Islet precursor cell (in vitro differentiated cells): ENCODE measurements around the gene NUDT17.

ENCODE experiments used
- DNase-seq: peaks from one replicate; pipeline ENCODE4 v3.0.0-alpha.2; 2018

The NUDT17 gene

GRCh38 chr1:145849356-145850160, 4.1 kb downstream of the NUDT17 start:
- DNase-seq: peak; percentile 72

GRCh38 chr1:145855426-145855948, 10.1 kb downstream of the NUDT17 start:
- no peak for DNase-seq

GRCh38 chr1:145857170-145857569, 11.7 kb downstream of the NUDT17 start:
- no peak for DNase-seq

GRCh38 chr1:145858238-145858900, 12.9 kb downstream of the NUDT17 start:
- DNase-seq: peak; percentile 88

DNA sequence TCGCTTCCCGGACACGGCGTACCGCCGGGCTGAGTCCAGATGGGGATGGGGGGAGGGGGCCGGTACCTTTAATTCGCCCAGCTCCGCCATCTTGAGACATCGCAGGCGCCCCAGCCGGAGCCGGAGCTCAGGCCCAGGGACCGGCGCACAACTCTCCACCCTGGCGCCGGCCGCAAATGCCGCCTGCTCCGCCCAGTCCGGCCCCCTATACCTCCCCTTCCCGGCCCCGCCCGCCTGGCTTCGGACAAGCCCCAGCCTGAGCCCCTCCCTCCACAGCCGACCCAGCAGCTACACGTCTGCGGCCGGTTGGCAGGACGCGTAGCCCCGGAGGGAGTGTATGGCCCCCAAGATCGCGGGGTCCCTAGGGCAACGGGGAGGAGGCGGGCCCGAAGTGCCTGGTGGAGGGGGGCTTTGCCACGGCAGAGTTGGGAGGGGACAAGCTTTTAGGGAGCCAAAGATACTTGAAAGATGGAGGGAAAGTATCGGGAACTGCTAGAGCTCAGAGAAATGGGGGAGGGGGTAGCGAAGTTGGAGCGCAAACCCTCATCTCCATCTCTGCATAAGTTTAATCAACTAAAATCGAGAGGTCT, 13.6 kb downstream of the NUDT17 start, which contains the start of gene PIAS3:
TSS of gene PIAS3 (minus strand) at position 181 of the 590 bp plus-strand sequence. CDS start at position 90, 91 bp downstream.
- peak; percentile 98 for DNase-seq

- DNase-seq: peak; percentile 95
Observed at GRCh38 chr1:145859491-145860023, 14.1 kb downstream of the NUDT17 start.

GRCh38 chr1:145863282-145864018, 18.0 kb downstream of the NUDT17 start:
- no peak for DNase-seq

DNA sequence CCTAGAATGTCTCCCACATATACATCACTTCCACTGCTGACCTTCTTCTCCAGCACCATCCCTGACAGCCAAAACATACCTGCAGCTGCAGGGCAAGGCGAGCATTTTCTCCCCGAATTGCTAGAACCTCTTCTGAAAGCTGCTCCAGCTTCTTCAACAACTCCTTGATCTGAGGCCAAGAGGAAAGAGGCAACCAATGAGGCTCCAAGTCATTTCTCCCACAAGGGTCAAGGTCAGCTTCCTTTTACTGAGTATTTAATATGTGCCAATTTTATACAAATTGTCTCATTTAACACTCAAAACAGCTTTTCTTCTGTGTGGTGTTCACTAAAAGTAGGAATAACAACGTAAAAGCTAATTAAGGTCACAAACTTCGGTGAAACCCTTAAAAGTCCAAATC, 22.8 kb downstream of the NUDT17 start:
- DNase-seq: no peak

- DNase-seq: peak; percentile 64
Observed at GRCh38 chr1:145871994-145872924, 26.8 kb downstream of the NUDT17 start.

- no peak for DNase-seq
Observed at GRCh38 chr1:145874646-145875045, 29.2 kb downstream of the NUDT17 start.

DNA sequence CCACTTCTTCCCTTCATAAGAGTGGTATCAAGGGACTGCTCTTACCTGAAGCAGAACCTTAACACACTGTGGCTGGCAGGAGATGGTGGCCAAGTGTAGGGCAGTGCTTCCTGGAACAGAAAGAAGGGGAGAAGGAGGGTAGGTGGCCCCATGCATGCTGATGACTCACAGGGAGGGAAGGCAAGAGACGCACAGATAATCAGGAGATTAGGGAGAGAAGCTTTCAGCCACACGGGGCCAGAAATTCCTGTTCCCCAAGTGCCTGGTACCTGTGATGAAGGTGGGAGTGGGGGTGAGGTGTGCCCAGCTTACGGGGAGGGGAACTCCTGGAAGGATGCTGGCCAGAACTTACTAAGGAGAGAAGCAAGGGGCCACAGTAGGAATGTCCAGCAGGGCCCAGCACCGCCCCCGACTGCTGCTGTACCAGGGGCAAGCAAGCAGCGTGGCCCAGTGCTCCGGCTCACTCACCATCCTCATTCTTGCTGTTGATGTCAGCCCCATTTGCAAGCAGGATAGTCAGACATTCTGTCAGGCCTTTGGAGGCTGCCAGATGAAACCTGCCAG, 32.6 kb downstream of the NUDT17 start:
- DNase-seq: no peak

- no peak for DNase-seq
Observed at GRCh38 chr1:145878724-145879123, 33.3 kb downstream of the NUDT17 start.

- no peak for DNase-seq
Observed at GRCh38 chr1:145879775-145880174, 34.3 kb downstream of the NUDT17 start.

GRCh38 chr1:145884675-145885074, 39.2 kb downstream of the NUDT17 start:
- no peak for DNase-seq

- peak; percentile 94 for DNase-seq
Observed at GRCh38 chr1:145885738-145886287, 40.4 kb downstream of the NUDT17 start, which contains the start of gene ANKRD35. ANKRD35 (minus strand) TSS chr1:145885866; CDS start chr1:145885758, 108 bp downstream.

GRCh38 chr1:145886390-145886789, 41.0 kb downstream of the NUDT17 start:
- no peak for DNase-seq

- no peak for DNase-seq
Observed at GRCh38 chr1:145886816-145887215, 41.4 kb downstream of the NUDT17 start.

GRCh38 chr1:145887631-145888030, 42.2 kb downstream of the NUDT17 start:
- no peak for DNase-seq

DNA sequence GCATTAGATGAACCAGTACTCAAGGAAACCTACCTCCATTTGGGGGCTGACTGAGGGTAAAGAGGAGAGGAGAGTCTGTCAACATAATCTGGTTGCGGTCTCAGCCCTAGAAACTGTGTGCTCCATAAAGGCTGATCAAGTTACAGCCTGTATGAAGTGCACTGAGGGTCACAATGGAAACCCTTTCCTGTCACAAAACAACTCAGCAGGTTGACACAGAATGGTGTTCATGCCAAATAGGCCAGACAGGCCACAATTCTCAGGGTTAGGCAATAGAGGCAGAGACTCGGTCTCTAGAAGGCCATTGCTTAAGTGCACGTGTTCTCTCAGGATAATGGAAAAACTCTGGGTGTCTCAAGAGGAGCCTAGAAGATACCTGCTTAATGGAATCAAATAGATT, 44.3 kb downstream of the NUDT17 start:
- DNase-seq: no peak

DNA sequence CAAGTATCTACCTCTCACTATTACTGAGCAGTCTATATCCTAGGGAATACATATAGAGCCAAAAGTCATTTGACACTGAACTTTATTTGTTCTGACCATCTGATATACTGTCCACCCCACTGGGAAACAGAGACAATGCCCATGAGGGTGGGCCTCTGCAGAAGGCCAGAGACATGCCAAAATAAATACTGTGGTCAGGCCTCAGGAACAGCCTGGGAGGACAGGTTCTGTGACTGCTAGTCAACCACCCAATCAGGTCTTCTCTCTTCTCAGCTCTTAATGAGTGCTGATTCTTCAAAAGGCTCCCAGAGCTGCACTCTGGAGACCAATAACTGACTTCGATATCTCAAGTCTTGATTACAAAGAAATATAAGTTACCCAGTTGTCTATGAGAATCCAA, 45.7 kb downstream of the NUDT17 start:
- no peak for DNase-seq
